Smooth muscle cell (in vitro differentiated cells): ENCODE results near the gene FOXP1. TPM values are rescaled to one million over a fixed set of nuclear protein-coding genes. Genes with fewer than 3 reads are reported as not detected.

Source experiments
- DNase-seq: peaks from one replicate; lab custom pipeline; 2025; ENCODE audit not compliant: unreplicated experiment; lab: John Stamatoyannopoulos, UW
- H2AFZ ChIP-seq: fragments of 200-600 bp; sonication (generic); 2 replicates; pipeline ENCODE4 v1.6.0; 2016; ENCODE audit warnings: antibody characterized with exemption, low read depth, mild to moderate bottlenecking
- H3F3A ChIP-seq: fragments of 200-600 bp; sonication (generic); 2 replicates; pipeline ENCODE4 v1.6.0; 2017; ENCODE audit warnings: antibody characterized with exemption, low read depth
- H3K27ac ChIP-seq: fragments of 200-600 bp; sonication (generic); 2 replicates; pipeline ENCODE4 v1.5.1; 2016; ENCODE audit warnings: low read depth, mild to moderate bottlenecking
- H3K27me3 ChIP-seq: fragments of 200-600 bp; sonication (generic); 2 replicates; pipeline ENCODE4 v1.6.1; 2016; ENCODE audit warnings: low read depth, mild to moderate bottlenecking
- H3K36me3 ChIP-seq: fragments of 200-600 bp; sonication (generic); 2 replicates; pipeline ENCODE4 v1.5.1; 2016; ENCODE audit warnings: low read depth
- H3K4me1 ChIP-seq: fragments of 200-600 bp; sonication (generic); 2 replicates; pipeline ENCODE4 v1.5.1; 2016; ENCODE audit warnings: low read depth
- H3K4me2 ChIP-seq: fragments of 200-600 bp; sonication (generic); 2 replicates; pipeline ENCODE4 v1.6.0; 2016; ENCODE audit warnings: mild to moderate bottlenecking
- H3K4me3 ChIP-seq: fragments of 200-600 bp; sonication (generic); 2 replicates; pipeline ENCODE4 v1.5.1; 2016; ENCODE audit warnings: mild to moderate bottlenecking
- H3K79me2 ChIP-seq: fragments of 200-600 bp; sonication (generic); 2 replicates; pipeline ENCODE4 v1.6.0; 2016; ENCODE audit warnings: low read depth, mild to moderate bottlenecking
- H3K9ac ChIP-seq: fragments of 200-600 bp; sonication (generic); 2 replicates; pipeline ENCODE4 v1.6.0; 2016; ENCODE audit warnings: low read depth
- H3K9me3 ChIP-seq: fragments of 200-600 bp; sonication (generic); replicated peaks from 2 replicates; pipeline ENCODE4 v1.5.1; 2016; ENCODE audit warnings: low read depth
- H4K20me1 ChIP-seq: fragments of 200-600 bp; sonication (generic); 2 replicates; pipeline ENCODE4 v1.6.0; 2016; ENCODE audit warnings: low read depth
- WGBS: methylation state at CpG from one replicate; pipeline ENCODE4 v1.1.7; 2016; ENCODE audit warnings: low lambda C conversion rate; 5-methylcytosine and 5-hydroxymethylcytosine counted together
- polyA plus RNA-seq: library from polyadenylated mRNA; unstranded; fragments of >200 nt; fragmentation: Nextera tagmentation; extraction: Ambion mirVana; gene quantifications from 2 replicates; pipeline ENCODE4 v1.2.1, GENCODE V29; 2016
- total RNA-seq: library from RNA; depleted of rRNA; stranded (reverse); fragments of >200 nt; gene quantifications from 2 replicates; pipeline ENCODE4 v1.2.3, GENCODE V29; 2014
- TF ChIP-seq, protein P1 (sequence below): fragments of 200-600 bp; sonication (generic); IDR thresholded peaks from 2 replicates; pipeline ENCODE4 v1.5.1; 2017; ENCODE audit warnings: borderline replicate concordance, mild to moderate bottlenecking, antibody characterized with exemption; ENCODE audit not compliant: insufficient read depth, poor library complexity, severe bottlenecking

The FOXP1 gene
- total and polyA plus RNA-seq, 2 experiments from 2014 or later, result 40.9 to 68.0 TPM

- Histone ChIP-seq H3K27ac (no peak overlapping the region), H3K27me3 (no peaks in the 10 kb centered on the region), H3K9me3 (no peaks in the 10 kb centered on the region), H3K4me3 (no peak overlapping the region), H3K79me2 (no peaks in the 10 kb centered on the region), H3K9ac (no peak overlapping the region), H3K36me3 (no peaks in the 10 kb centered on the region), H3K4me2 (no peak overlapping the region), H3K4me1 (peaks cover 13% of the 10 kb centered on the region), H2AFZ (no peak overlapping the region), H3F3A (peaks cover 3% of the 10 kb centered on the region), H4K20me1 (no peaks in the 10 kb centered on the region)
- no peak for DNase-seq
- TF ChIP-seq, protein P1, sequence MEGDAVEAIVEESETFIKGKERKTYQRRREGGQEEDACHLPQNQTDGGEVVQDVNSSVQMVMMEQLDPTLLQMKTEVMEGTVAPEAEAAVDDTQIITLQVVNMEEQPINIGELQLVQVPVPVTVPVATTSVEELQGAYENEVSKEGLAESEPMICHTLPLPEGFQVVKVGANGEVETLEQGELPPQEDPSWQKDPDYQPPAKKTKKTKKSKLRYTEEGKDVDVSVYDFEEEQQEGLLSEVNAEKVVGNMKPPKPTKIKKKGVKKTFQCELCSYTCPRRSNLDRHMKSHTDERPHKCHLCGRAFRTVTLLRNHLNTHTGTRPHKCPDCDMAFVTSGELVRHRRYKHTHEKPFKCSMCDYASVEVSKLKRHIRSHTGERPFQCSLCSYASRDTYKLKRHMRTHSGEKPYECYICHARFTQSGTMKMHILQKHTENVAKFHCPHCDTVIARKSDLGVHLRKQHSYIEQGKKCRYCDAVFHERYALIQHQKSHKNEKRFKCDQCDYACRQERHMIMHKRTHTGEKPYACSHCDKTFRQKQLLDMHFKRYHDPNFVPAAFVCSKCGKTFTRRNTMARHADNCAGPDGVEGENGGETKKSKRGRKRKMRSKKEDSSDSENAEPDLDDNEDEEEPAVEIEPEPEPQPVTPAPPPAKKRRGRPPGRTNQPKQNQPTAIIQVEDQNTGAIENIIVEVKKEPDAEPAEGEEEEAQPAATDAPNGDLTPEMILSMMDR, result no peak
- WGBS, result 95% methylated on average over 7 of the region's 7 CpGs
Observed at GRCh38 chr3:71229905-71230657, 353.4 kb downstream of the FOXP1 start.

GRCh38 chr3:71228156-71228866 lies 355.2 kb downstream of the FOXP1 start:
- H2AFZ ChIP-seq, result no peak overlapping the region
- no peaks in the 10 kb centered on the region for H3K36me3 ChIP-seq
- no peak overlapping the region for H3K4me2 ChIP-seq
- peaks cover 6% of the 10 kb centered on the region for H3F3A ChIP-seq
- 80% methylated on average over 9 of the region's 9 CpGs for WGBS
- TF ChIP-seq, protein P1, result no peak
- peaks cover 6% of the 10 kb centered on the region for H3K79me2 ChIP-seq
- H3K4me1 ChIP-seq, result peaks cover 13% of the 10 kb centered on the region
- H3K9me3 ChIP-seq, result no peaks in the 10 kb centered on the region
- no peaks in the 10 kb centered on the region for H4K20me1 ChIP-seq
- DNase-seq, result no peak
- H3K27me3 ChIP-seq, result no peaks in the 10 kb centered on the region
- H3K27ac ChIP-seq, result no peak overlapping the region
- no peak overlapping the region for H3K4me3 ChIP-seq
- no peak overlapping the region for H3K9ac ChIP-seq

DNA sequence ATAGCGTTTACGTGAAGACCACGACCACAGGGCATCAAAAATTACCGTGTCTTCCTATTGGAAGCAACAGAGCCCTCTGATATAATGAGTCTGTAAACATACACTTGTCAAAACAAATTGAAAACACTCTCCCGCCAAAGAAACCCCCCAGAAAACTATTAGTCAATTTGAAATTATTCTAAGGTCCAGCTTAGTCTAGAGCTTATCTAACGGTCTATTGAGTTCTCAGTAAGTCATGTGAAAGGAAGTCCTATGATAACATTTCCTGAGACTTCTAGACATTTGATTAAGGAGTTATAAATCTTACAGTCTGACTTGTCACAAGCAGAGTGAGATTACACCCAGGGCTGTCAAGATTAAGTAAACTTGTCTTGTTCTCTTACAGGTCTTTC lies 356.3 kb downstream of the FOXP1 start:
- Histone ChIP-seq H3K36me3 (no peaks in the 10 kb centered on the region), H3K4me1 (peaks cover 13% of the 10 kb centered on the region), H3K27ac (peak overlapping the region; percentile 69), H3F3A (peaks cover 6% of the 10 kb centered on the region), H4K20me1 (no peaks in the 10 kb centered on the region), H2AFZ (no peak overlapping the region), H3K9me3 (no peaks in the 10 kb centered on the region), H3K4me2 (peak overlapping the region; percentile 66), H3K4me3 (no peak overlapping the region), H3K9ac (peak overlapping the region; percentile 30), H3K27me3 (no peaks in the 10 kb centered on the region), H3K79me2 (peaks cover 15% of the 10 kb centered on the region)
- 38% methylated on average over 6 of the region's 6 CpGs for WGBS
- TF ChIP-seq, protein P1, result no peak
- DNase-seq, result no peak
